ENCODE measurements around the gene PPFIA3. TPM values are rescaled to one million over a fixed set of nuclear protein-coding genes. Genes with fewer than 3 reads are reported as not detected.

PPFIA3 gene
- total and polyA plus RNA-seq, 2 of the 8 experiments (the other 6 are each of a cell fraction or from before 2014, with no cell fraction given) = 15.9 to 25.3 TPM

DNA sequence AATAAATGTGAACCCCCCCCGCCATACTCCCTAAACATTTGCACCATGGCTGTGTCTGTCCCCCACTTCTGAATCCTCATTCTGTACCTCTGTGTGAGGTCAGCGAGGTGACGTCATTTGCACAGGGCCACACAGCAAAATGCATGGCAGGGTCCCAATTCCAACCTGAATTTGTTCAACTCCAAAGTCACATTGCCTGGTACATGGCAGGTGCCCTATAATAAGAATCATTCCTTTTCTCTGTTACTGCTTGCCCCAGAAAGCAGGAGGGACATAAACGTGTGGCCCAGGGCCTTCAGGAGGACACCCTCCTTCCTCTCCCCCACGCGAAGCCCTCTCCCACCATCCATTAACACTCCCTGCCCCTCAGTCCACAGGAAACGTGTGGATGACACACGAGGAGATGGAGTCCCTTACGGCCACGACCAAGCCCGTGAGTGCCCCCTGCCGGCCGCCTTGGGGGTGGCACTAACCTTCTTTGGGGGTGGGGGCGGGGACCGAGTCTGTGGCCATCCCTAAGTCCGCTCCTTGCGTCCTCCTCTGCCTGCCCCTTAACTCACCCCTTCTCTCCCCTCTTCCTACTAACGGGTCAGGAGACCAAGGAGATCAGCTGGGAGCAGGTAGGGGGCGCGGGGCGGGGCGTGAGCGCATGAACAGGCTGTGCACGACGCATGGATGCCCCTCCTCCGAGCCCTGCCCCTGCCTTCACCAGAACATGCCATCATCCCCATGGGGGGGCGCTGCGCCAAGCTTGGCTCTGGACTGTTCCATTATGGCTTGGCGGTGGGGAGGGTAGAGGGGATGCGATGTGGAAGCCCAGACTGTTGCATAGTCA is 26.4 kb downstream of the PPFIA3 start:
- no peaks in the 10 kb centered on the region; a peak in 1 of 8 replicates for H3K36me3 ChIP-seq (ENCODE audit: control insufficient read depth in 2 of 4, insufficient read depth in 4 of 4, low read length in 3 of 4)
- H3K4me3 ChIP-seq (ENCODE audit: extremely low read depth in 1 of 4, insufficient read depth in 2 of 4, low read depth in 3 of 4, low read length in 4 of 4) = peak overlapping the region; percentile 18 to 56 (median 32)
- H4K8ac ChIP-seq (ENCODE audit: extremely low read depth, insufficient read depth, low read length) = peak overlapping the region; percentile 72; the same call in 1 of the 2 replicates
- H2BK20ac ChIP-seq (ENCODE audit: low read length) = peak overlapping the region; percentile 80; the same call in 1 of the 2 replicates
- peaks cover 0 to 6% of the 10 kb centered on the region in 2 experiments for H4K20me1 ChIP-seq (replicated peaks in 1 of 2; ENCODE audit: control insufficient read depth in 1 of 2, insufficient read depth in 2 of 2, low read length in 2 of 2)
- peak overlapping the region; percentile 88; the same call in 1 of the 2 replicates for H3K18ac ChIP-seq (ENCODE audit: extremely low read depth, low read length)
- H3K4me1 ChIP-seq (replicated peaks in 1 of 4; ENCODE audit: control insufficient read depth in 3 of 4, insufficient read depth in 4 of 4, low read length in 3 of 4) = peaks cover 0 to 13% (median 8%) of the 10 kb centered on the region in 4 experiments; a peak in 6 of 7 replicates
- H3K9ac ChIP-seq (replicated peaks in 1 of 4; ENCODE audit: extremely low read depth in 1 of 4, low read depth in 3 of 4, low read length in 3 of 4) = no peak overlapping the region
- H3K14ac ChIP-seq (ENCODE audit: insufficient read length) = no peak overlapping the region
- H2AK5ac ChIP-seq (ENCODE audit: low read depth, low read length) = no peak overlapping the region
- peak overlapping the region; percentile 27 to 90 for H3K4me2 ChIP-seq (ENCODE audit: insufficient read depth in 1 of 2, low read depth in 2 of 2, low read length in 2 of 2)
- no peaks in the 10 kb centered on the region for H3K27me3 ChIP-seq (replicated peaks in 1 of 4; ENCODE audit: control insufficient read depth in 3 of 4, extremely low read depth in 1 of 4, insufficient read depth in 3 of 4, low read length in 3 of 4)
- H2BK15ac ChIP-seq (ENCODE audit: low read length) = peak overlapping the region; percentile 89; the same call in 1 of the 2 replicates
- 0 out of 2 replicates have a peak, but pooled peaks cover 2% of the 10 kb centered on the region for H3K79me1 ChIP-seq (ENCODE audit: low read depth, low read length)
- no peak overlapping the region for H2AFZ ChIP-seq (ENCODE audit: low read length)
- peak in 1 of 2 experiments; percentile 99 for DNase-seq (ENCODE audit: low read depth in 1 of 2, low spot score in 2 of 2)
- ChIA-PET CTCF (ENCODE audit: partially characterized antibody) (interaction anchor here (0.6 to 6.4 kb wide), 44 partner anchors 9 to 401 kb away, joined by 3 to 99 read pairs (median 4); partner anchors contain the start of genes HRC, LIN7B and TRPM4), POLR2A (ENCODE audit: partially characterized antibody) (interaction anchor here (0.8 to 5.6 kb wide), 17 partner anchors 8 to 1355 kb away, joined by 3 to 47 read pairs (median 4); partner anchors contain the start of genes C19orf73, LIN7B and TRPM4)
- H2BK120ac ChIP-seq (replicated peaks; ENCODE audit: low read depth, low read length) = no peak overlapping the region
- H3K79me2 ChIP-seq (ENCODE audit: control insufficient read depth in 1 of 2, insufficient read depth in 2 of 2, low read length in 2 of 2) = no peaks in the 10 kb centered on the region
- H3K9me3 ChIP-seq (ENCODE audit: insufficient read depth in 2 of 2, low read depth in 1 of 2, low read length in 1 of 2) = no peaks in the 10 kb centered on the region
- peaks cover 28% of the 10 kb centered on the region for H3K23me2 ChIP-seq (ENCODE audit: low read depth, low read length)
- H2BK5ac ChIP-seq (ENCODE audit: low read depth, low read length) = peak overlapping the region; percentile 83; the same call in 1 of the 2 replicates
- no peak overlapping the region; the same call in 1 of the 2 replicates for H3K27ac ChIP-seq (ENCODE audit: low read depth, low read length)
- H3K4ac ChIP-seq (replicated peaks; ENCODE audit: insufficient read length, low read depth, low read length) = peak overlapping the region; percentile 9
- H2BK12ac ChIP-seq (ENCODE audit: low read depth, low read length) = peak overlapping the region; percentile 50; the same call in 1 of the 2 replicates
- no peak overlapping the region for H3K23ac ChIP-seq (ENCODE audit: insufficient read length)
- peak overlapping the region; percentile 86 for H4K5ac ChIP-seq (ENCODE audit: insufficient read length, low read depth, low read length)
- H4K91ac ChIP-seq (replicated peaks; ENCODE audit: insufficient read length, low read length) = peak overlapping the region; percentile 90
- FAIRE-seq = no peak
- H3K56ac ChIP-seq (replicated peaks; ENCODE audit: insufficient read length, low read depth, low read length) = peak overlapping the region; percentile 73
- 10% methylated on average over 20 of the region's 30 CpGs; no CpG with 5 or more reads in 1 of the 2 experiments for WGBS, 2 experiments (ENCODE audit: extremely low coverage in 1 of 2, insufficient coverage in 1 of 2, insufficient read length in 1 of 2, insufficient replicate concordance in 2 of 2, low coverage in 1 of 2, low lambda C conversion rate in 2 of 2, missing lambda C conversion rate in 1 of 2)
- peak; percentile 87 for TF ChIP-seq CHD1 (IDR thresholded peaks at IDR 0.05; ENCODE audit: low read depth, low read length)
- TF ChIP-seq RNF2 (IDR thresholded peaks at IDR 0.05; ENCODE audit: borderline replicate concordance, low read depth, low read length, missing control alignments, poor library complexity, severe bottlenecking) = no peak
- TF ChIP-seq TAF1 (IDR thresholded peaks at IDR 0.05; ENCODE audit: low read depth, low read length) = 0 out of 2 replicates have a peak, but pooled peaks have one; percentile 19
- TF ChIP-seq BRCA1 (IDR thresholded peaks at IDR 0.05; ENCODE audit: low read depth, low read length) = no peak
- no peak for TF ChIP-seq TAF7 (optimal IDR thresholded peaks at IDR 0.05; ENCODE audit: borderline replicate concordance, low read depth, low read length)
- TF ChIP-seq SP1 (IDR thresholded peaks at IDR 0.05; ENCODE audit: low read depth, low read length) = peak; percentile 68
- no peak for TF ChIP-seq SUZ12 (IDR thresholded peaks at IDR 0.05; ENCODE audit: low read length)
- peak; percentile 54; the same call in 1 of the 2 replicates for TF ChIP-seq CREB1 (IDR thresholded peaks at IDR 0.05)
- peak in 1 of 2 experiments; percentile 98; a peak in 2 of 3 replicates for TF ChIP-seq EP300 (IDR thresholded peaks at IDR 0.05; ENCODE audit: borderline replicate concordance in 1 of 2, low read depth in 2 of 2, low read length in 2 of 2)
- no peak; the same call in 1 of the 2 replicates for TF ChIP-seq CEBPB (IDR thresholded peaks at IDR 0.05; ENCODE audit: low read depth, low read length)

All from H1 (cell line).